Measurements from ENCODE around the gene SCFD2. TPM values are rescaled to one million over a fixed set of nuclear protein-coding genes. Genes with fewer than 3 reads are reported as not detected.

The SCFD2 gene
- total and polyA plus RNA-seq, 9 donors, result 5.1 to 42.1 (median 13.5) TPM

GRCh38 chr4:52880994-52881393, 484.9 kb downstream of the SCFD2 start:
- Histone ChIP-seq H3K9me3 (no peaks in the 10 kb centered on the region), H3K4me1 (ENCODE audit: insufficient read depth) (no peaks in the 10 kb centered on the region), H3K4me3 (no peak overlapping the region), H3K27me3 (no peaks in the 10 kb centered on the region), H3K27ac (no peak overlapping the region), H3K36me3 (no peaks in the 10 kb centered on the region)
- DNase-seq, result no peak
- intact Hi-C loops (cut with DNase I), result no loop called here
- 94 to 96% (median 95%) methylated on average over 1 of the region's 1 CpG for WGBS, 3 donors
- TF ChIP-seq CTCF (IDR thresholded peaks at IDR 0.05) (no peak), POLR2A (IDR thresholded peaks at IDR 0.05) (no peak), EP300 (IDR thresholded peaks at IDR 0.05) (no peak)

GRCh38 chr4:52879471-52879870, 486.4 kb downstream of the SCFD2 start:
- Histone ChIP-seq H3K9me3 (no peaks in the 10 kb centered on the region), H3K27ac (no peak overlapping the region), H3K27me3 (no peaks in the 10 kb centered on the region), H3K4me1 (ENCODE audit: insufficient read depth) (no peaks in the 10 kb centered on the region), H3K36me3 (no peaks in the 10 kb centered on the region), H3K4me3 (no peak overlapping the region)
- TF ChIP-seq POLR2A (IDR thresholded peaks at IDR 0.05) (no peak), EP300 (IDR thresholded peaks at IDR 0.05) (no peak), CTCF (IDR thresholded peaks at IDR 0.05) (no peak)
- intact Hi-C loops (cut with DNase I), result no loop called here
- DNase-seq, result no peak
- 64 to 75% (median 64%) methylated on average over 3 of the region's 3 CpGs for WGBS, 3 donors

- intact Hi-C loops (cut with DNase I), result no loop called here
- TF ChIP-seq CTCF (IDR thresholded peaks at IDR 0.05), result no peak
- H3K27me3 ChIP-seq, result no peaks in the 10 kb centered on the region
- no peaks in the 10 kb centered on the region for H3K4me1 ChIP-seq (ENCODE audit: insufficient read depth)
- H3K9me3 ChIP-seq, result no peaks in the 10 kb centered on the region
- no peak overlapping the region for H3K27ac ChIP-seq
- H3K36me3 ChIP-seq, result no peaks in the 10 kb centered on the region
- WGBS, 3 donors, result 93 to 98% (median 95%) methylated on average over 6 of the region's 6 CpGs
- H3K4me3 ChIP-seq, result no peak overlapping the region
- no peak for DNase-seq
These were observed 488.2 kb downstream of the SCFD2 start for GRCh38 chr4:52877694-52878093.

- Histone ChIP-seq H3K27ac (no peak overlapping the region), H3K9me3 (no peaks in the 10 kb centered on the region), H3K4me3 (no peak overlapping the region), H3K36me3 (no peaks in the 10 kb centered on the region), H3K27me3 (no peaks in the 10 kb centered on the region), H3K4me1 (ENCODE audit: insufficient read depth) (no peaks in the 10 kb centered on the region)
- DNase-seq, result no peak
- intact Hi-C loops (cut with DNase I), result no loop called here
- TF ChIP-seq POLR2A (IDR thresholded peaks at IDR 0.05) (no peak), EP300 (IDR thresholded peaks at IDR 0.05) (no peak), CTCF (IDR thresholded peaks at IDR 0.05) (no peak)
- 70 to 73% (median 72%) methylated on average over 2 of the region's 2 CpGs for WGBS, 3 donors
These were observed 488.8 kb downstream of the SCFD2 start for GRCh38 chr4:52877036-52877435.

- H3K9me3 ChIP-seq, result no peaks in the 10 kb centered on the region
- intact Hi-C loops (cut with DNase I), result no loop called here
- no peak overlapping the region for H3K27ac ChIP-seq
- no peaks in the 10 kb centered on the region for H3K36me3 ChIP-seq
- DNase-seq, result no peak
- TF ChIP-seq EP300 (IDR thresholded peaks at IDR 0.05) (no peak), POLR2A (IDR thresholded peaks at IDR 0.05) (no peak), CTCF (IDR thresholded peaks at IDR 0.05) (no peak)
- WGBS, 3 donors, result 92 to 97% (median 95%) methylated on average over 4 of the region's 4 CpGs
- no peaks in the 10 kb centered on the region for H3K27me3 ChIP-seq
- no peaks in the 10 kb centered on the region for H3K4me1 ChIP-seq (ENCODE audit: insufficient read depth)
- H3K4me3 ChIP-seq, result no peak overlapping the region
These were observed 489.8 kb downstream of the SCFD2 start for GRCh38 chr4:52876069-52876468.

Measured in ovary (tissue), 9 donors.